NCI-H82 treated with DMSO at 0.1 percent for 48 hours (cell line): Measurements from ENCODE around the gene FMN1.
A peak's percentile ranks its signal among the peaks of the same experiment; 100 is the strongest.

ENCODE experiments used
- DNase-seq: peaks from one replicate; lab custom pipeline; 2025; ENCODE audit not compliant: unreplicated experiment; lab: John Stamatoyannopoulos, UW

Gene FMN1

DNA sequence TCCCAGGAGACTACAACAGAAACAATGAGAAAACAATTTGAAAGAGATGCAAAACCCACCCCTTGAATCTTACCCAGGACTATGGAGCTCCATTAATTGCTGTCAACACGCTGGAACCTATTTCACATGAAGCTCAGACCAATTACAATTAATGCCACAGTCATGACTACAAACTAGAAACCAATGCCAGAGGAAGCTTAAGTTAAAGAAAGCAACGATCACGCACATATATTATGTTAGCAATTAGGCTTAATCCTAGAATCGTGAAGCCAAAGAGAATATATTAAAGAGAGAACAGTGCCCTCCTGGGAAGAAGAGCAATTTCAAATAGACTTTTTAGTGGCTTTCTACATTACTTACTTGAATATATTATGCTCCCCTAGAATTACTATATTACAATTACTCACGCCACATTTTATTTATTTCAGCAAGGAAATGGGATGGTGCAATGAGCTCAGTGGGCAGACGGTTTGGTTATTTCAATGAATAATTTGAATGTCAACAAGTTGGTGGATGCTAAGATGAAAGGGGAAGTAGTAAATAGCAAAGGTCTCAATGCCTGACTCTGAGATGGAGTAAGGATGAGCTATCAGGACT is 351.2 kb downstream of the FMN1 start:
- DNase-seq = no peak

DNA sequence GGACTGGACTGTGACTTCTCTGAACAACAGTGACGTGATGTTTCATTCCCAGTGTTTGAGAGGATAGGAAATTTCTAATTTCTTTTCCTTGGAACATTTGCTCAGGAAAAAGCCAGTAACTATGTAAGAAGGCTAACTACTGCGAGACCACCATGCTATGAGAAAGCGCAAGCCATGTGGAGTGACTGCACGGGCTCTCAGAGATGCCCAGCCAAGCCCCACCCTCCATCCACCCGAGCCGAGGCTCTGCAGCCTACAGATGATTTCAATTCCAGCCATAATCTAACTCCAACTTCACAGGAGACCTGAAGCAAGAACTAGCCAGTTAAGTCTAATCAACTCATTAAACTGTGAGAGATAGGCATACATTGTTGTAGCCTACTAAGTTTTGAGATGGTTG is 352.4 kb downstream of the FMN1 start:
- no peak for DNase-seq

DNA sequence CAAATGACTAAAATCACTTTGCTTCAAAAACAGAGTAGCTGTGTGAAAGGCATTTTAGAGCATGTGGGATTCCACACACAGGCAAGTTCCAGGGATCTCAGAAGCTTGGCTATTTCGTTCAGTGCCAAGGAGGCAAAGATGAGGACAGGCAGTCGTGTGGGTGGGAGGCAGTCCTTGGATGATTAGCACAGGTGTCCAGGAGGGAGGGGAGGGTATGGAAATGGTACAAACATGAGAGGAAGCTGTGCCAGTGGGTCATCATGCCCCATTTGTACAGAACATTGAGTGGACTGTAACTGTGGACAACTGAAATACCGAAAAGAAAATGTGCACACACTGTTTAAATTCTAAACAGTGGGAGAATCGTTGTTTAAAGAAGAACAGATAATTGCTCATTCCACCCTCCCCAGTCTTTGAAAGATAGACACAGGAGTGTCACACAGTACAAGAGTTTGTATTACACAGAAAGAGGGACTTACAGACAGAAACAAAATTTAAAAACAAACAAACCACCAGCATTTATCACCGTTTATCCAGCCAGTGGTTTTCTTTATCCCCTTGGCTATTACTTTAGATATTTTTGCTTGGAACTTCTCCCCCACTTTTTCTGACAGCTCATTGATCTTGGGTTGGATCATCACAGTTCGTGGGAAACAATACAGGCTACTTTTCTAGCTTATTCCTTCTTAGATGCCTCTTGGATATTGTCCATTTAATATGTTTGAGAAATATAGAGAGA is 353.8 kb downstream of the FMN1 start:
- DNase-seq = no peak

DNA sequence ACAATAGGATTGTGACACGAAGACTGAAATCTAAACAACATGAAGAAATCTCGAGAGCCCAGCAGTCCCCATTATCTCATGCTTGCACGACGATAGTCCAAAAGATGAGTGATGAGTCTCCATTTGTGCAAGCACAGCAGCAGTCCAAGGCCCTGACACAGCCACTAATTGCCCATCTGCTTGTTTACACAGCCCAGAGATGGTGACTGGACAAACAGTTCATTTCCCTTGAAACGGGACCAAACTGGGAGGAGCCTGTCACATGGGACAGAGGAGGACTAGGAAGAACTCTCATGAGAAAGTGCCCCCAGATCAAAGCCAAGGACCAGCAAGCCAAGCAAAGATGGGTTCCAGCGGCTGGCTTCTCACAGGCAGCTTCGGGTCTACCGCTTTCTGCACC is 355.7 kb downstream of the FMN1 start:
- DNase-seq = no peak

DNA sequence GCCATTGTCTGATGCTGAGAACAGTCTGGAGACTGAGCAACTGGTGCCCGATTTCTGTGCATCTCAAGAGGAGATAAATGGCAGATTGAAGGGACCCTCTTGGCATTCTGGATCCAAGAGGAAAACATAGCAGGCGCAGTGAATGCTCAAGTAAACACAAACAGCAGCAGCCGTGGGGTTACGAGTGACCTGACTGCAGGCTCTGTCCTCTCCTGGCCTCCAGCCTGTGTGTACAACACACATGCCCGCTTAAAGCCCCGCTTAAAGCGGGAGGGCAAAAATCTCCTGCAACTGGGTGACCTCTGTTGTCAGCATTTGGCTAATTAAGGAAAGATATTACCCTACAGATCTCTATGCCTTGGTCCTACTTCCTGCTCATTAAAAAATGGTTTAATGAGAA is 356.2 kb downstream of the FMN1 start:
- DNase-seq = no peak

DNA sequence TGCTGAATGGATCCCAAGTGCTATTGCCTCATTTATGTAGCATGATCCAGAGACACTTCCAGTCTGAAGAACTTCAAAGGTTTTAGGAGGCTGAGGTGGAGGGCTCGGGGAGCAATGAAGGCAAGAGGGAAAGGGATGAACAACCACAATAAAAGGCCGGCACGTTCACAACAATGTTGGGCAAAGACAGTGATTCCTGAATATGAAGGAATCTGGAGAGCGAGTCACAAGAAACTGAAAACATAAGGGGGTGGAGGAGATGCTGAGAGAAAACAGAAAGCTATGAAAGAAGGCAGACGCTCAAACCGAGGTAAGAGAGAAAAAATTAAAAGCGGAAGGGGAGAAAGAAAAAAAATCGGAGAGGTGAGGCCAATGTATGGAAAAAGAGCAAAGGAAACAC is 356.6 kb downstream of the FMN1 start:
- no peak for DNase-seq

DNA sequence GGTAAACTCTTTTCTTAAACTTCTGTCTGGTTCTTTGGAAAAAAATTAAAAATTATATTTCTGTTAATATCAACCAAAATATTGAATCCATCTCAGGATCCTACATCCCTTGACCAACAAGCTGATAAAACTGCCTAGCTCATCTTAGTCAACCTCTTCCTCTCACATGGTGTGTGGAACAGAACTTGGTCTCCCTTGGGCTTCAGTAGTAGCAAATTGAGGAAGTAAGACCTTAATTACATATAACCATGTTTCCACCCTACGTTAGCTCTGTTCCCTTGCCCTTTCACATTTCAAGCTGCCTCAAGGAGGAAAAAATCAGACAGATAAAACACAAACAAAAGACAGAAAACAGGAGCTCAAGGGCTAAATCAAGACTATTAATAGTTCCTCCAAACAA is 360.4 kb downstream of the FMN1 start:
- no peak for DNase-seq

DNA sequence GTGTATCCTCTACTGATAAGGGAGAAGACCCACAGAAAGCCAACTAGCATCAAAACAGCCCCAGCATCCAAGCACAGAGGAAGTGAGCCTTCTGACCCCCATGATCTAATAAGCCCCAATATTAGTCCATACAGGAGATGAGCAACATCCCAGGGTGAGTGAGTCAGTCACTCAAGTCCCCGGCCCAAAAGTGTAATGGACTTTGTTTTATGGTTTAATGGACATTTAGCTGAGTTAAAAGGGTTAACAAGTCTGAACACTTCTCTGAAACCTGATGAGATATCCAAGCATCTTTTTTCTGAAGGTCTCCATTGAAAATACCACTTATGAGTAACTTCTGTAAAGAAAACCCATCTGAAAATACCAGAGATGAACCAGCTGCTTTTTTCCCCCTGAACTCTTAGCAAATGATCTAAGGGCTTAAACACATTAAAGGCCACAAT is 361.1 kb downstream of the FMN1 start:
- DNase-seq = no peak

DNA sequence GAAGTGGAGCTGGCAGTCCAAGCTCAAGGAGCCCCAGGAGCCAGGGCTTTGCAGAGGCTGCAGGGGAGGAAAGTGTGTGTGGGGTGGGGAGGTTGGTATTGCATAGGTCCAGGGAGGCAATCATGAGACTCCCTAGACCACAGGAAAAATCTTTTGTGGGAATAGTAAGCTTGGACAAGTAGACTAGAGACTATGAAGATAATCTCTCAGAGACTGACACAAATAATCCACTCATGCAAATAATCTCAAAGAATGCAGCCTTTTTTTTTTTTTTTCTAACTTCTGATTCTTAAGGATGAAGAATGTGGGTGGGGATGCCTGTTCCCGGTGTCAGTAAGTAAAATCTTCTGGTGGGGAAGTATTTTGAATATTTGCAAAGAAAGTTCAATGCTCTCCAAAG is 363.0 kb downstream of the FMN1 start:
- DNase-seq = no peak

DNA sequence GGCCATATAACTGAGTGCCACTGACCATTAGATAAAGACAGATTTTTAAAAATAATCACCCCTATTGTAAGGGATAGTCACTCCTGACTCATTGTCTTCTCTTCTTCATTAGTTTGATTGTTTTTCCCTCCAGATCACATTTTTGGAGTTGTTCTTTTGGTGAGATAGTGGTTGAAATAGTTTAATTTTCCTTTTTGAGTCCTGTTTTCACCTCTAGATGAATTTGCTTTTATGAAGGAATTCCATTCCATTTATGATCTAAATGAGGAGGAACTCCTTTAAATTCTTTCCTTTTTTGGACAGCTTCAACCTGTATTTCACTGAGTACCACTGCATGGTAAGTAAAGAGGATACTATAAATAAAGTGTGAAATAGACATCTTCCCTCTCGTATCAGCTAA is 364.3 kb downstream of the FMN1 start:
- no peak for DNase-seq

DNA sequence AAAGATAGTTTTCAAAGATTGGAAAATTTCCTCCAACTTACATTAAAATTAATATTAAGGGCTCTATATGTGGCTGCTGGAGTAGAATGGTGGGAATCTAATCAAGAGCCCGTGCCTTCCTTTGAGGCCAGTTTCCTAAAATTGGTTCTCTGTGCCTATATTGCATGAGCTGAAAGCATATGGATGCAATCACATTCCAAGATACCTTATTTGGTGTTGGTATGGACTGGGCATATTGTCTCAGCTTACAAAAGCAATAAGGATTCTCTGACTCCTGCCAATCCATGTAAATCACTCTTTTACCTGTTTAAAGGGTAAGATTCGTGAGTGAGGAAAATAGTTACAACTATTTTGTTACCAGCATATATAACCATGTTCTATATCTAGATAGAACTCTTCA is 365.1 kb downstream of the FMN1 start:
- no peak for DNase-seq

DNA sequence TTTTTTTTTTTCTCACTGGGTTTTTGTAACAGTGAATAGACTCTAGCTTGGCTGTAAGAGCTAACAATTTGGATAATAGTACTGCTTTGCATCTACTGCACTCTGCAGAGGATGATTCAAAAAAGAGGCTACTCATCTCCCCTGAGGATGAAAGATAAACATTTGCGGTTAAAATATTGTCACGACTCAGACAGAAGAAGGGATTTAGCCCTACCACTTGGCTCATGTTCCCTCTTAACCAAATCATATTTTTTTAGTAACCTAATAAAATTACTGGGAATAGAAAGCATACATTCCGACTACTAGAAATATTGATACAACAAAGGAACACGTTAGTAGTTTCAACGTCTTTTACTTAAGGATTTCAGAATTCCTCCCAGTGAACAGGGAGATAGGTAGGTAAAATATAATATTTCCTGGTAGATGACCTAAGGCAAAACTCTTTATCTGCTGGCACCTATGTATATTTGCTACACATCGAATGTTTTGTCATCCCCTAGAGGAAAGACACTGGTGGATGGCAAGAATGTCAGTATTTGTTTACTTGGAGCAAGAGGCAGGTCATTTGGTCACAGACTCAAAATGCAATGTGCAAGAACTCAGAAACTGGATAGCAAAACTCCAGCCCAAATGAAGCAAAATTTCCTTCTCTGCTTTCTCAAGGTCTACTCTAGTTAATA is 365.9 kb downstream of the FMN1 start:
- no peak for DNase-seq

DNA sequence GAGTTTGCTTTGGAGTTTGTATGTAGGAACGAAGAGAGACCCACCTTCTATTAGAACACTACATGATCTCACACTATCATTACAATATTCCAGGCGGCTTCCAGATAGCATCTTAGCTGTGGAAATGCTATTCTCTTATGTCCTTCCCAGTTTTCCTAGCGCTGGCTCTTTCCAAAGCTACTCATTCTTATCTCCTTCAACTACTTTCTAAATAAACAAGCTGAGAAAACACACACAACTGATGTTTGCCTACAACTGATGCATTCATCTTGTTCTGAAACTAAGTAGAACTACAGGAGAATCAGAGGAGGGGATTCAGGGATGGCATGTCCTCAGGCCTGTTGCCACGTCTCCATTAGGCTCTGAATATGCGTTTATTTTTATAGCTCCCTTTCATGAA is 367.8 kb downstream of the FMN1 start:
- DNase-seq = no peak

DNA sequence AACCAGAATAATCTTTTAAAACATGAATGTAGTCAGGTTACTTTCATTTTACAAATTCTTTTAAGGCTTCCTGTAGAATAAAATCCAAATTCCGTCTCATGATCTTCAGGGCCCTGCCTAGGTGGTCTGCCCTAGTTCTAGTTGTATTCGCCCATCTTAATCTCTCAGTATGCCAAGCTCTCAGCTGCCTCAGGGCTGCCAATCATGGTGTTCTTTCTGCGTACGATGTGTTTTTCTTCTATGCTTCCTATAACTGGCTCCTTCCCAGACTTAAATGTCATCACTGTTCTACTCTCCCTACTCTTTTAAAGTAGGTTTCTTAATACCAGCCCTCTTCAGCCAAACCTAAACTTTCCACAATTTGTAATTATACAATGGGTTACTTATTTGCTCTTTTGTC is 369.3 kb downstream of the FMN1 start:
- DNase-seq = no peak

DNA sequence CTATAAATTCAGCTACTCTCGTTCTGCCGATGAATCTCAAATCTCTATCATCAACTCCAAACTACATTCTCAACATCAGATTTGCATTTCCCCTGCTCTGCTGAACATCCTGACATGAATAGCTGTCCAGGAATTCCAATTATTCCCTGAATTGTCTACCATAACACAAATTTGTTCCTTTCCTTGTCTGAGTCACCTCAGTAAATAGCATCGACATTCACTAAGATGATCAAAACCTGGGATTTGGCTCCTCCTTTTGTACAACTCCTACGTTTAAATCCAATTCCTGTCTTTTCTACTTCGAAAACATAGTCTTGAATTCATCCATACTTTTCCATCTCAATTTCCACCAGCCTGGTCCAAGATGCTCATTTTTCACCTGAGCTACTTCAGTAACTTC is 369.7 kb downstream of the FMN1 start:
- no peak for DNase-seq

DNA sequence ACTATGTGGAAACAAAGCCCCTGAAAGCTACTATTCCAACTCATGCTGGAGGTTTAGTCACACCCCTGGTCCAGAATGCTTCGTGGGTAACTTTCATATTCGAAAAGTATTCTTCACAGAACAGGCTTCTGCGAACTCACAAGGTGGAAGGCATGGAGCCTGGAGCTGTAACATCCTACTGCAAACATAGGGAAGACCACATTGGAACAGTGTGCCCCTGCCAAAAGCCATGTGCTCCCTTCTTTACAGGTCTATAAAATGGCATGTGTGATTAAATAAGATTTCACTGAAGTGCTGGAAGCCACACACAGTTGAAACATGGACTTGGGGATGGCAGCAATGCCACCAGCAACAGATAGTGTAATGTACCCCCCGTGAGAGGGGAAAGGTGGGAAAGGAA is 370.8 kb downstream of the FMN1 start:
- DNase-seq = no peak

DNA sequence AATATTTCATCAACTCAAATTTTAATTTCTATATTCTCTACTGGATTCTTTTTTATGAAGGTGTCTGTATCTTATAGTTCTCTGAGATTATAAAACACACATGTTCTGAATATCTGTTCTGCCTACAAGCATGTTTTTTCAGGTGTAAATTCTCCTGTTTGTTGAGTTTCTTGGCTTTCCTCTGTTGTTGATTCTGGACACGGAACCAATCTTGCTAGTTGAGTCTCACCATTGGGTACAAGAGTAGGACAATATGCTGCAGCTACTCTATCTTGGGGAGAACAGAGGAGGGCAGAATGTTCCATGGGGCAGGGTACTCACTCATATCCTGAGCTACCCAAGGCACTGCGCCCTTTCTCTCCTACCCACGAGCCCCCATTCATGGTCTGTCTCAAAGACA is 371.8 kb downstream of the FMN1 start:
- DNase-seq = no peak

DNA sequence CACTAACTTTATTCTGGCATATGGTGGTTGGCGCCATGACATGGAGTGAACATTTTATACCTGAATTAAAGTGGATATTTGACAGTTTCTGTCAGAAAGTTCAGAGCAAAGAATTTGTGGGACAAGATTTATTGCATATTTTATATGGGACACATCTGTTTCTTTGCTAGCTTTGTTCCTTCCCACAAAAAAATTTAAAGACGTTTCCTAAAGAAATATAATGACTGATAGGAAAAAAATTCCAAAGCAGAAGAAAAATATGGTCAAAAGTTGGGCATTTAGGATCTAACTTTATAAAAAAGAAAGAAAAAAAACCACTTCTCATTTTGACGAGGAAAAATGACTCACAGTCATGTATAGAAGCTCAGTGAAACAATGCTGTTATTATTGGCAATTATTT is 375.1 kb downstream of the FMN1 start:
- DNase-seq = no peak

DNA sequence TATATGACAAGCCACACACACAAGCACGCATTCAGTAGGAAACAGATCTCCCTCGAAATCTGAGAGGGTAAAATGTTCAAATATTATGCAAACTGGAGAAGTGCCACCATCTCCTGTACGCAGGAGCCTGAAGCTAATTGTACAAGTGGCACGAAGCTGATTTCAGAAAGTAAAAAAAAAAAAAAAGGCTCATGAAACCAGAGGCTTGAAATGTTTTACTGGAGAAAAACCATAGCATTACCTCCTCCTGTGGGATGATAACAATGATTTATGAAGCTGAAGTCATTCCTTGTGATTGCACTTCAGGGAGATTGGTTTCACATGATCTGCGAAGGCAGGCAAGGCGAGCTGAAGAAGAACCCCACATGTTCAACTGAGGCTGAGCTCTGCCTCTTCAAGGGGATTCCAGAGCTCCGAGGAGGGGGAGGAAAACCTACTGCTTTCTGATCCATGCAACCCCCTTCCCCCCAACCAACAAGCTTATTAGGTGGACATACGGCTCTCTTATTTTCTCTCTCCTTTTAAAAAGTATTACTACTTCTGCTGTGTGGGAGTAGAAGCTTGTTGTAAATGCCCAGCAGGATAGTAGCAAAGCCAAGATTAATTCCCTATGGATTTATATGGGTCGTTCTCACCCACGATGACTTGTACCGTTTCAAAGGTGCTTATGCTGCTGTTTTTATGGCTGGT is 375.6 kb downstream of the FMN1 start:
- peak; percentile 11 for DNase-seq

DNA sequence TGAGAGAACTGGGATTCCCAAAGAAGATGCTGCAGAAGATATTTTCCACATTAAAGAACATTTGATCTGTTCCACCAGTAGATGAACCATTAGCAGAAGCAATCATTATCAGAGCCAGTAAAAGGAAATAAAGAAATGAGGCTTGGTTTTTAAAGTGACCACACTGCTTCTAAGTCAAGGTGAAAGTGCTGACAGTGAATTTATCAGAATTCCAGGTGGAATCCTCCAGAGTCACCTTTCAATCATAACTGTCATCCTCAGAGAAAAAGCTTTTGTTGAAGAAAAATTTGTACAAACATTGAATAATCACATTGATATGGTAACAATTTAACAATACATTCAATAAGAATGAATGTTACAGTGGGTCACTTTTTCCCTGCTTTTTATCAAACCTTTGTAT is 376.9 kb downstream of the FMN1 start:
- no peak for DNase-seq

DNA sequence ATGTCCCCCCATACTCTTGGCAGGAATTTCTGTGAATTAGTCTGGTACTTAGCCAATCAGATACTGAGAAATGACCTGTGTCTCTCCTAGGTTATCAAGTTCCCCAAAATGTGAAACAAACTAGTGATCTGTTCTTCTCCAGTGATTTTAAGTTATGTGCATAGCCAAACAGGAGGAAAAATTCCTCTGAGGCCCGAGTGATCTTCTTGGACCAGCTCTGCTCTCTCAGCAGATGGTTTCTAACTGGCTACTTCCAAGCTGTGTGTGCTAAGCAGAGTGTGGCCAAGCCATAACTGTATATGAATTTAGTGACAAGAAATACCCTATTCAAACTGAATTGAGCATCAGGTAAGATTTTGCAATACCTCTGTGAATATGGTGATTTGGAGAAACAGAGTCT is 387.2 kb downstream of the FMN1 start:
- no peak for DNase-seq

DNA sequence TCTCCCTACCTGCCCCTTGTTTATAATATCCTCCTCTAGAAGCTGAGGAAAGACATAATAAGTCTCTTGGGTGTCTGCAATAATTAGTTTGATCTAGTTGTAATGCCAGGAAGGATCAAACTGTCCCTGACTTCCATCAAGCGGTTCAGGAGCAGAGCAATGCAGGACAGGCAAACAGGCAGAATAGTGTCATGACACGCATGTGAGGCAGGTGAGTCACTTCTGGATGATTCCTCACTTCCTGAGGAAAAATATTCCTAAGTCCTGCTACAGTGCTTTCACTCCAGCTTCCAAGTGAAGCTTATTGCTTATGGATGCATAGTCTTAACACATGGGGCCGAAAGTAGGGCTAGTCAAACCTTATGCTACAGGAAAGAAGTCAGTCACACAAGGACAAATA is 390.9 kb downstream of the FMN1 start:
- DNase-seq = no peak
